ENCODE results near the gene CLEC4C.
"Not testable (repeated sequence)": the region's sequence is repeated elsewhere in the genome, so short reads cannot be mapped to it uniquely, and the experiment has no call there.

CLEC4C gene, protein sequence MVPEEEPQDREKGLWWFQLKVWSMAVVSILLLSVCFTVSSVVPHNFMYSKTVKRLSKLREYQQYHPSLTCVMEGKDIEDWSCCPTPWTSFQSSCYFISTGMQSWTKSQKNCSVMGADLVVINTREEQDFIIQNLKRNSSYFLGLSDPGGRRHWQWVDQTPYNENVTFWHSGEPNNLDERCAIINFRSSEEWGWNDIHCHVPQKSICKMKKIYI

GRCh38 chr12:7747246-7747645, at the start of gene CLEC4C:
Gene CLEC4C (minus strand): TSS chr12:7747375. CDS start chr12:7747348, 27 bp downstream.
- no peak within 1 kb of the TSS for H3K4me3 ChIP-seq (ENCODE audit: low read depth, low read length)

DNA sequence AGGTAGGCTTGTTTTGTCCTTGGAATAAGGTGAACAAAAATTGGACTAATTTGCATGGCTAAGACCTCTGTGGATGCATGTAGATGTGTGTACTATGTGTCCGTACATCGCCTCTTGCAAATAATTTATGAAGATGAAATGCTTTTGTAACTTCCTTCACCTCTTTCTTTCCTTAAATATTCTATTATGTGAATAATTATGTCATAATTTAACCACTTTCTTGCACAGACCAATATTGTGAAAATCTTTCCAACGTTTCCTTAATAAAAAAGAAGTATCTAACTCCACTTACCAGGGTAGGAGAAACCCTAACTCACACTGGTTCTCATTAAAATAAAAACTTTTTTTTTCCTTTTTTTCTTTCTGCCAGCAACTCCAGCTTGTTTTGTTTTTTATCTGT, 46.0 kb upstream of the CLEC4C start:
- H3K4me3 ChIP-seq (ENCODE audit: low read depth, low read length), result no peak overlapping the region
- no peak for DNase-seq (ENCODE audit: low read depth)

More at GRCh38 chr12:7747246-7747645, at the start of gene CLEC4C:
- DNase-seq (ENCODE audit: low read depth), result no peak

GRCh38 chr12:7788884-7789528, 41.8 kb upstream of the CLEC4C start, which contains the start of gene NANOG:
Gene NANOG (plus strand): TSS chr12:7789402. CDS start chr12:7789615, 213 bp downstream.
- DNase-seq (ENCODE audit: low read depth); H3K4me3 ChIP-seq (ENCODE audit: low read depth, low read length): not testable (repeated sequence)

GRCh38 chr12:7788294-7788660, 41.1 kb upstream of the CLEC4C start:
- no peak for DNase-seq (ENCODE audit: low read depth)
- no peak overlapping the region for H3K4me3 ChIP-seq (ENCODE audit: low read depth, low read length)

DNA sequence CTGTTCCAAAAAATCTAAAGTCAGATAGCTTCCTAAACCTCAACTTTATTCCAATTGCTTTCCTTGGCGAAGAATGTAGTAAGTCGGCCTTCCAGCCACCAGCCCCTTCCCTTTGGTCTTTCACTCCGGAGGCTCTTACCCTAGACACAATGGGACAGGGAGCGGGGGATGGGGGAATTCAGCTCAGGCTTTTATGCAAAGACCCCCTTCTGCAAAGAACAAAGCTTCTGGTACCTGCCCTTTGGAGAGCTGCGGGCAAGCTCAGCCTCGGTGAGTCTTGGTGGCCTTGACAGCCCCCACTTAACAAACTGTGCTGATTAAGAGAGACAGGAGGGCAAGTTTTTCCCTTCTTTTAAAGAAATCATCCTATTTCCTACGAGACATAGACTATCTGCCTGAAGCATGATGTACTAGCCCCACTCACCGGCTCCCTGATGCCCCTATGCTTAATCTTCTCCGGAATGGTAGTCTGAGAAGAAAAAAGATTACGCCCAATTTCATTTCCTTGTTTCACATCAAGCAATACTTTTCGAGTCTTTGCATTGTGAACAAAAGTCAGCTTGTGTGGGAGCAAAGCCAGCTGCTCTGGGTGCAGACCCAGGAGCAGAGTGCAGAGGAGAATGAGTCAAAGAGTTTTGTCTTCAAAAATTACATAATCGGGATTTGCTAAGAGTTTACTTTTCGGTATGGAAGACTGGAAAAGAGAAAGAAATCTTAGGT, 40.6 kb upstream of the CLEC4C start:
- no peak overlapping the region for H3K4me3 ChIP-seq (ENCODE audit: low read depth, low read length)
- DNase-seq (ENCODE audit: low read depth), result no peak

DNA sequence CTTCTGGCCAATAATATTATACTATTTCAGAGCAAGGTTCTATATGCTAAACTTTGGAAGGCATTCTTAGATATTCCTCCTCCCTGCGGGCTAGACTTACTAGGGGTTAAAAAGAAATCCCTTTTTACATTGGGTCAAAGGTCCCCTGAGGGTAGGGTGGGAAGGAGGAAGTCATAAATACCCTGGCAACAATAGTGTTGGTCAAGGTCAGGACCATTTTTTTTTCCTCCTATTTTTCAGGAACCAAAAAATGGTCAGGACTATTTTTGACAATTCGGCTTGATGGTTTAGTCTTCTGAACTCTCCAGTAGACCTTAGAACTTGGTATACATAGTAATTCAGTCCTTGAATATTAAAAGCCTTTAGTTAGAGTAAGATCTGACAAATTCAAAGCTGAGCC, 37.5 kb upstream of the CLEC4C start:
- no peak overlapping the region for H3K4me3 ChIP-seq (ENCODE audit: low read depth, low read length)
- no peak for DNase-seq (ENCODE audit: low read depth)

- H3K4me3 ChIP-seq (ENCODE audit: low read depth, low read length); DNase-seq (ENCODE audit: low read depth): not testable (repeated sequence)
Measured at GRCh38 chr12:7783433-7783832, 36.3 kb upstream of the CLEC4C start.

DNA sequence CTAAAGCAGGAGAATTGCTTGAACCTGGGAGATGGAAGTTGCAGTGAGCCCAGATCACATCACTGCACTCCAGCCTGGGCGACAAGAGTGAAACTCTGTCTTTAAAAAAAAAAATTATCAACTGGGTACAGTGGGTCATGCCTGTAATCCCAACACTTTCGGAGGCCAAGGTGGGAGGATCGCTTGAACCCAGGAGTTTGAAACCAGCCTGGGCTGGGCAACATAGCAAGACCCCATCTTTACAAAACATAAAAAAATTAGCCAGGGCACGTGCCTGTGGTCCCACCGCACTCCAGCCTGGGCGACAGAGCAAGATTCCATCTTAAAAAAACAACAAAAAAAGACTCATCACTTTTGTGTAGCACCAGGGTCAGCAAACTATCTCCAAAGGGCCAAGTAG, 34.9 kb upstream of the CLEC4C start:
- DNase-seq (ENCODE audit: low read depth), result no peak
- H3K4me3 ChIP-seq (ENCODE audit: low read depth, low read length), result no peak overlapping the region

DNA sequence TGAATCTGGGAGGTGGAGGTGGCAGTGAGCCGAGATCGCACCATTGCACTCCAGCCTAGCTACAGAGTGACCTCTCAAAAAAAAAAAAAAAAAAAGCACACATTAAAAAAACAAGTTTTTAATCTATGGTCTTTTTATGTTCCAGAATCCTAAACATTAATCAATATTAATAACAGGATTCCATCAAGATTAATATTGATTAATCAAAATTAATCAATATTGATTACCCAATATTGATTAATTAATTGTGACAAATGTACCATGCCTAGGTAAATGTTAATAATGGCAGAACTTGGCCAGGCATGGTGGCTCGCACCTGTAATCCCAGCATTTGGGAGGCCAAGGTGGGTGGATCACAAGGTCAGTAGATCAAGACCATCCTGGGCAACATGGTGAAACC, 34.1 kb upstream of the CLEC4C start:
- no peak overlapping the region for H3K4me3 ChIP-seq (ENCODE audit: low read depth, low read length)
- DNase-seq (ENCODE audit: low read depth), result no peak

GRCh38 chr12:7769999-7770398, 22.8 kb upstream of the CLEC4C start:
- DNase-seq (ENCODE audit: low read depth), result no peak
- no peak overlapping the region for H3K4me3 ChIP-seq (ENCODE audit: low read depth, low read length)

DNA sequence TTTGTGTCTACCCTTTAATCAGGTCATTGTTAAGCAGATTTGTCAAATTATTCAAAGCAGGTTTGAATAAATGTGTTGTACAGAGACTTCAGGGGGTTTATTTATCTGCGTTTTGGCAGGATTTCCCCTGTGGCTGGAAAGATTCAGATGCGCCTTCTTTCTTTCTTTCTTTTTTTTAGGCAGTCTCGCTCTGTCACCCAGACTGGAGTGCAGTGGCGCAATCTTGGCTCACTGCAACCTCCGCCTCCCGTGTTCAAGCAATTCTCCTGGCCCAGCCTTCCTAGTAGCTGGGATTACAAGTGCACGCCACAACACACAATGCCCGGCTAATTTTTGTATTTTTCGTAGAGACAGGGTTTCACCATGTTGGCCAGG, 11.6 kb upstream of the CLEC4C start:
- H3K4me3 ChIP-seq (ENCODE audit: low read depth, low read length), result no peak overlapping the region
- DNase-seq (ENCODE audit: low read depth), result no peak

- H3K4me3 ChIP-seq (ENCODE audit: low read depth, low read length), result no peak overlapping the region
- no peak for DNase-seq (ENCODE audit: low read depth)
Measured at GRCh38 chr12:7756993-7757392, 9.8 kb upstream of the CLEC4C start.

GRCh38 chr12:7755668-7756067, 8.5 kb upstream of the CLEC4C start:
- not testable (repeated sequence) for DNase-seq (ENCODE audit: low read depth); H3K4me3 ChIP-seq (ENCODE audit: low read depth, low read length)

DNA sequence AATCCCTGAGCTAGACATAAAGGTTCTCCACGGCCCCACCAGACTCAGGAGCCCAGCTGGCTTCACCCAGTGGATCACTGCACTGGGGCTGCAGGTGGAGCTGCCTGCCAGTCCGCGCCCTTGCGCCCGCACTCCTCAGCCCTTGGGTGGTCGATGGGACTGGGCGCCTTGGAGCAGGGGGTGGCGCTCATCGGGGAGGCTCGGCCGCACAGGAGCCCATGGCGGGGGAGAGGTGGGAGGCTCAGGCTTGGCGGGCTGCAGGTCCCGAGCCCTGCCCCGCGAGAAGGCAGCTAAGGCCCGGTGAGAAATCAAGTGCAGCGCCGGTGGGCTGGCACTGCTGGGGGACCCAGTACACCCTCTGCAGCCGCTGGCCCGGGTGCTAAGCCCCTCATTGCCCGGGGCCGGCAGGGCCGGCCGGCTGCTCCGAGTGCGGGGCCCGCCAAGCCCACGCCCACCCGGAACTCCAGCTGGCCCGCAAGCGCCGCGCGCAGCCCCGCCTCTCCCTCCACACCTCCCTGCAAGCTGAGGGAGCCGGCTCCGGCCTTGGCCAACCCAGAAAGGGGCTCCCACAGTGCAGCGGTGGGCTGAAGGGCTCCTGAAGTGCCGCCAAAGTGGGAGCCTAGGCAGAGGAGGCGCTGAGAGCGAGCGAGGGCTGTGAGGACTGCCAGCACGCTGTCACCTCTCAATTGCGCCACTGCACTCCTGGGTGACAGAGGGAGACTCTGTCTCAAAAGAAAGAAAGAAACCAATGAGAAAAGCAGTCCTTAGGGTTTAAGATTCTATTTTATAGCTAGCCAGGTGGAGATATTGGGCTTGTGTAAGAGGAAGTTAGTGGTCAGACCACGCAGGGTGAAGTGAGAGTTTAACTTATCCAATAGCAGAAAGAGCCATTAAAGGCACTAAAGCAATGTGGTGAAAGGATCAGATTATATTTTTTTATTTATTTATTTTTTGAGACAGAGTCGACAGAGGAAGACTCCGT, 5.1 kb upstream of the CLEC4C start:
- H3K4me3 ChIP-seq (ENCODE audit: low read depth, low read length); DNase-seq (ENCODE audit: low read depth): not testable (repeated sequence)

GRCh38 chr12:7751394-7751793, 4.2 kb upstream of the CLEC4C start:
- DNase-seq (ENCODE audit: low read depth), result no peak
- H3K4me3 ChIP-seq (ENCODE audit: low read depth, low read length), result no peak overlapping the region

DNA sequence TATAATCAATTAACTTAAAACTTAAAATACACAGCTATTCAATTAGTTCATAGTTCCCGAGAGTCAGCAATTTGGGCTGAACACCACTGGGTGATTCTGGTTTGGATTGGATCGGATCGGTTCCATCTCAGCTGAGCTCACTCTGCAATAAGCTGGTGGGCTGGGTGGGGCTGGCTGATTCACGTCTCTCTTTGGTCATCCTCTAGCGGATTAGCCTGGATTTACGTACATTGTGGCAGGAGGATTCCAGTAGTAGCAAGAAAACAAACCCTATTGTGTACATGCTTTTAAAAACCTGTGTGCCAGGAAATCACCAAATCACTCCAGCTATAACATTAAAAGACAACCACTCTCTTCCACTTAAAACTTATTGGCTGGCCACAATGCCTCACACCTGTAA, 3.2 kb upstream of the CLEC4C start:
- H3K4me3 ChIP-seq (ENCODE audit: low read depth, low read length), result no peak overlapping the region
- no peak for DNase-seq (ENCODE audit: low read depth)

DNA sequence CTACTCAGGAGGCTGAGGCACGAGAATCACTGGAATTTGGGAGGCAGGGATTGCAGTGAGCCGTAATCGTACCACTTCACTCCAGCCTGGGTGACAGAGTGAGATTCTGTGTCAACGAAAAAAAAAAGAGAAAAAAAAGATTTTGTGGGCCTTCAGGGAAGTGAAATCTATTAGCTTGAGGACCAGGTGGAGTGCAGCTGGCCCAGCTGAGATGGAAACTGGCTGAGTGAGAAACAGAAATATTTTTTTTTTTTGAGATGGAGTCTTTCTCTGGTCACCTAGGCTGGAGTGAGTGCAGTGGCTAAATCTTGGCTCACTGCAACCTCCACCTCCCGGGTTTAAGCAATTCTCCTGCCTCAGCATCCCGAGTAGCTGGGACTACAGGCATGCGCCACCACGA, 2.3 kb upstream of the CLEC4C start:
- no peak overlapping the region for H3K4me3 ChIP-seq (ENCODE audit: low read depth, low read length)
- DNase-seq (ENCODE audit: low read depth), result no peak

GRCh38 chr12:7748852-7749251, 1.7 kb upstream of the CLEC4C start:
- H3K4me3 ChIP-seq (ENCODE audit: low read depth, low read length), result no peak overlapping the region
- DNase-seq (ENCODE audit: low read depth), result no peak

DNA sequence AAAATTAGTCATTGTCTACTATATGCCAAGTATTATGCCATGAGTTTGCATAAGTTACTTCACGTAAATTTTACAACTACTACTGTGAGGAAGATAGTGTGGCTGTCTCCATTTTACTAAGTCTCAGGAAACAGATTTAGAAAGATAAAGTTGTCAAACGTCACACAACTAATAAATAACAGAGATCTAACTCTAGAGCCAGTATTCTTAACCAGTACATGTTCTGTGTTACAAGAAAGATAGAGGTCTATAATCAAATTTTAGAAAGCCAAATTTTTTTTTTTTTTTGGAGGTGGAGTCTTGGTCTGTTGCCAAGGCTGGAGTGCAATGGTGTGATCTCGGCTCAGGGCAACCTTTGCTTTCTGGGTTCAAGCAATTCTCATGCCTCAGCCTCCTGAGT, 14.2 kb downstream of the CLEC4C start:
- no peak overlapping the region for H3K4me3 ChIP-seq (ENCODE audit: low read depth, low read length)
- DNase-seq (ENCODE audit: low read depth), result no peak

DNA sequence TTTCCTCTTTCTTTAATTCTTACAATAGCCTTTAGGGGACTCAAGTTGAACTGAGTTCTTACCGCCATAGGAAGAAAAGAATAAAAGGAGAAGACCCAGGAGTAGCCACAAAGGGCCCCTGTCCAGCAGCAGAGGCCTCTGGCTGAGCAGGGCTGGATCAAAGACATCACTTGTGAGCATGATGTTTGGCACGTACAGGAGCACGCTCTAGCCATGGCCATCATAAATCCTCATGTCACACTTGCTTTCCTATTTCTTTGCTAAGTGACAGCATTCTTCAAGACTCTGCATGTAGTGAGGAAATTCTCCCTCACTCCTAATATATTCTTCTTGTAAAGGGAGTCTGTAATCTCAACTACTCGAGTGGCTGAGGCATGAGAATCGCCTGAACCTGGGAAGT, 15.7 kb downstream of the CLEC4C start:
- H3K4me3 ChIP-seq (ENCODE audit: low read depth, low read length), result no peak overlapping the region
- DNase-seq (ENCODE audit: low read depth), result no peak
